ENCODE data around the gene ARID5B.

The ARID5B gene

GRCh38 chr10:61960396-61961120 is 59.1 kb downstream of the ARID5B start:
- H3K4me1 ChIP-seq (ENCODE audit: control insufficient read depth, insufficient read depth, low read length): peaks cover 17% of the 10 kb centered on the region
- H3K9ac ChIP-seq (ENCODE audit: low read length): no peak overlapping the region
- no peaks in the 10 kb centered on the region for H3K27me3 ChIP-seq (replicated peaks; ENCODE audit: control insufficient read depth, insufficient read depth, low read length)
- DNase-seq (ENCODE audit: low read depth): no peak
- peaks cover 8% of the 10 kb centered on the region for H3K36me3 ChIP-seq (ENCODE audit: control insufficient read depth, insufficient read depth, low read length, severe bottlenecking)
- H3K9me3 ChIP-seq (ENCODE audit: control insufficient read depth, low read length): no peaks in the 10 kb centered on the region
- no peak overlapping the region for H3K4me3 ChIP-seq (ENCODE audit: low read length)

- Histone ChIP-seq H3K4me1 (ENCODE audit: control insufficient read depth, insufficient read depth, low read length) (peaks cover 17% of the 10 kb centered on the region), H3K4me3 (ENCODE audit: low read length) (no peak overlapping the region), H3K36me3 (ENCODE audit: control insufficient read depth, insufficient read depth, low read length, severe bottlenecking) (peaks cover 8% of the 10 kb centered on the region), H3K9me3 (ENCODE audit: control insufficient read depth, low read length) (no peaks in the 10 kb centered on the region), H3K9ac (ENCODE audit: low read length) (no peak overlapping the region), H3K27me3 (replicated peaks; ENCODE audit: control insufficient read depth, insufficient read depth, low read length) (no peaks in the 10 kb centered on the region)
- no peak for DNase-seq (ENCODE audit: low read depth)
Measured at GRCh38 chr10:61961278-61961677, 59.8 kb downstream of the ARID5B start.

GRCh38 chr10:61962971-61963370 is 61.5 kb downstream of the ARID5B start:
- DNase-seq (ENCODE audit: low read depth): no peak
- H3K36me3 ChIP-seq (ENCODE audit: control insufficient read depth, insufficient read depth, low read length, severe bottlenecking): peaks cover 8% of the 10 kb centered on the region
- no peaks in the 10 kb centered on the region for H3K9me3 ChIP-seq (ENCODE audit: control insufficient read depth, low read length)
- H3K27me3 ChIP-seq (replicated peaks; ENCODE audit: control insufficient read depth, insufficient read depth, low read length): no peaks in the 10 kb centered on the region
- peaks cover 17% of the 10 kb centered on the region for H3K4me1 ChIP-seq (ENCODE audit: control insufficient read depth, insufficient read depth, low read length)
- H3K4me3 ChIP-seq (ENCODE audit: low read length): no peak overlapping the region
- no peak overlapping the region for H3K9ac ChIP-seq (ENCODE audit: low read length)

GRCh38 chr10:61963669-61964058 is 62.2 kb downstream of the ARID5B start:
- Histone ChIP-seq H3K4me3 (ENCODE audit: low read length) (no peak overlapping the region), H3K27me3 (replicated peaks; ENCODE audit: control insufficient read depth, insufficient read depth, low read length) (no peaks in the 10 kb centered on the region), H3K9me3 (ENCODE audit: control insufficient read depth, low read length) (no peaks in the 10 kb centered on the region), H3K4me1 (ENCODE audit: control insufficient read depth, insufficient read depth, low read length) (peaks cover 14% of the 10 kb centered on the region), H3K36me3 (ENCODE audit: control insufficient read depth, insufficient read depth, low read length, severe bottlenecking) (peaks cover 12% of the 10 kb centered on the region), H3K9ac (ENCODE audit: low read length) (no peak overlapping the region)
- DNase-seq (ENCODE audit: low read depth): no peak

- Histone ChIP-seq H3K4me3 (ENCODE audit: low read length) (no peak overlapping the region), H3K36me3 (ENCODE audit: control insufficient read depth, insufficient read depth, low read length, severe bottlenecking) (peaks cover 12% of the 10 kb centered on the region), H3K9ac (ENCODE audit: low read length) (no peak overlapping the region), H3K27me3 (replicated peaks; ENCODE audit: control insufficient read depth, insufficient read depth, low read length) (no peaks in the 10 kb centered on the region), H3K9me3 (ENCODE audit: control insufficient read depth, low read length) (no peaks in the 10 kb centered on the region), H3K4me1 (ENCODE audit: control insufficient read depth, insufficient read depth, low read length) (peaks cover 9% of the 10 kb centered on the region)
- DNase-seq (ENCODE audit: low read depth): peak; percentile 53
Measured at GRCh38 chr10:61964059-61964709, 62.7 kb downstream of the ARID5B start.

GRCh38 chr10:61964949-61965702 is 63.6 kb downstream of the ARID5B start:
- Histone ChIP-seq H3K9me3 (ENCODE audit: control insufficient read depth, low read length) (no peaks in the 10 kb centered on the region), H3K4me1 (ENCODE audit: control insufficient read depth, insufficient read depth, low read length) (peaks cover 11% of the 10 kb centered on the region), H3K27me3 (replicated peaks; ENCODE audit: control insufficient read depth, insufficient read depth, low read length) (no peaks in the 10 kb centered on the region), H3K9ac (ENCODE audit: low read length) (no peak overlapping the region), H3K4me3 (ENCODE audit: low read length) (no peak overlapping the region), H3K36me3 (ENCODE audit: control insufficient read depth, insufficient read depth, low read length, severe bottlenecking) (peaks cover 12% of the 10 kb centered on the region)
- DNase-seq (ENCODE audit: low read depth): no peak

- no peaks in the 10 kb centered on the region for H3K9me3 ChIP-seq (ENCODE audit: control insufficient read depth, low read length)
- H3K9ac ChIP-seq (ENCODE audit: low read length): no peak overlapping the region
Measured at GRCh38 chr10:61965703-61966395, 64.3 kb downstream of the ARID5B start.

GRCh38 chr10:61967298-61967697 is 65.8 kb downstream of the ARID5B start:
- H3K4me1 ChIP-seq (ENCODE audit: control insufficient read depth, insufficient read depth, low read length): peaks cover 28% of the 10 kb centered on the region
- H3K4me3 ChIP-seq (ENCODE audit: low read length): no peak overlapping the region
- H3K9ac ChIP-seq (ENCODE audit: low read length): no peak overlapping the region
- H3K36me3 ChIP-seq (ENCODE audit: control insufficient read depth, insufficient read depth, low read length, severe bottlenecking): peaks cover 9% of the 10 kb centered on the region
- H3K27me3 ChIP-seq (replicated peaks; ENCODE audit: control insufficient read depth, insufficient read depth, low read length): no peaks in the 10 kb centered on the region
- H3K9me3 ChIP-seq (ENCODE audit: control insufficient read depth, low read length): no peaks in the 10 kb centered on the region
- no peak for DNase-seq (ENCODE audit: low read depth)

More at GRCh38 chr10:61965703-61966395, 64.3 kb downstream of the ARID5B start:
- Histone ChIP-seq H3K4me1 (ENCODE audit: control insufficient read depth, insufficient read depth, low read length) (peaks cover 18% of the 10 kb centered on the region), H3K4me3 (ENCODE audit: low read length) (no peak overlapping the region), H3K27me3 (replicated peaks; ENCODE audit: control insufficient read depth, insufficient read depth, low read length) (no peaks in the 10 kb centered on the region), H3K36me3 (ENCODE audit: control insufficient read depth, insufficient read depth, low read length, severe bottlenecking) (peaks cover 12% of the 10 kb centered on the region)
- no peak for DNase-seq (ENCODE audit: low read depth)

GRCh38 chr10:61970182-61971002 is 68.9 kb downstream of the ARID5B start:
- Histone ChIP-seq H3K9ac (ENCODE audit: low read length) (peak overlapping the region; percentile 73), H3K4me3 (ENCODE audit: low read length) (peak overlapping the region; percentile 57), H3K36me3 (ENCODE audit: control insufficient read depth, insufficient read depth, low read length, severe bottlenecking) (peaks cover 4% of the 10 kb centered on the region), H3K9me3 (ENCODE audit: control insufficient read depth, low read length) (no peaks in the 10 kb centered on the region), H3K27me3 (replicated peaks; ENCODE audit: control insufficient read depth, insufficient read depth, low read length) (no peaks in the 10 kb centered on the region), H3K4me1 (ENCODE audit: control insufficient read depth, insufficient read depth, low read length) (peaks cover 48% of the 10 kb centered on the region)
- DNase-seq (ENCODE audit: low read depth): peak; percentile 61

- Histone ChIP-seq H3K27me3 (replicated peaks; ENCODE audit: control insufficient read depth, insufficient read depth, low read length) (no peaks in the 10 kb centered on the region), H3K9ac (ENCODE audit: low read length) (peak overlapping the region; percentile 73), H3K9me3 (ENCODE audit: control insufficient read depth, low read length) (no peaks in the 10 kb centered on the region), H3K36me3 (ENCODE audit: control insufficient read depth, insufficient read depth, low read length, severe bottlenecking) (peaks cover 4% of the 10 kb centered on the region), H3K4me3 (ENCODE audit: low read length) (peak overlapping the region; percentile 57), H3K4me1 (ENCODE audit: control insufficient read depth, insufficient read depth, low read length) (peaks cover 54% of the 10 kb centered on the region)
- peak; percentile 61 for DNase-seq (ENCODE audit: low read depth)
Measured at GRCh38 chr10:61971003-61971325, 69.5 kb downstream of the ARID5B start.

Measured in adipocyte (in vitro differentiated cells).